ENCODE results near the gene NCAPG2.

DNA sequence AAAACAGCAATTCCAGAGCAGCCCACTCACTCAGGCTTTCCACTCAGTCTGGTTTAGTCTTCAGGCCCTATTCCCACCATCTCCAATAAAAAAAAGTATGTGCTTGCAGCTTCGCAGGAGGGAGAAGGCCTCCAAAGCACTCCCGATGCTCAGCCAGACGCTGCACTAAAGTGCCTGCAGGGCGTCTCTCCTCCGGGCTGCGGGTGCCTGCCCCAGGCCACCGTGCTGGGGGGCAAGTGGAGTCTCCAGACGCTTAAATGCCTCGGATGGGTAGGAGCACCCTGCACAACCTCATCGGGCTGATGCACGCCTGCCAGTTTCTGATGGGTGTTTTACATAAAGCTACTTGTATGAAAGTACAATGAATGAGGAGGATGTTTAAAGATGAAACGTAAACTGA lies 31.3 kb upstream of the NCAPG2 start:
- TF ChIP-seq, protein P1, sequence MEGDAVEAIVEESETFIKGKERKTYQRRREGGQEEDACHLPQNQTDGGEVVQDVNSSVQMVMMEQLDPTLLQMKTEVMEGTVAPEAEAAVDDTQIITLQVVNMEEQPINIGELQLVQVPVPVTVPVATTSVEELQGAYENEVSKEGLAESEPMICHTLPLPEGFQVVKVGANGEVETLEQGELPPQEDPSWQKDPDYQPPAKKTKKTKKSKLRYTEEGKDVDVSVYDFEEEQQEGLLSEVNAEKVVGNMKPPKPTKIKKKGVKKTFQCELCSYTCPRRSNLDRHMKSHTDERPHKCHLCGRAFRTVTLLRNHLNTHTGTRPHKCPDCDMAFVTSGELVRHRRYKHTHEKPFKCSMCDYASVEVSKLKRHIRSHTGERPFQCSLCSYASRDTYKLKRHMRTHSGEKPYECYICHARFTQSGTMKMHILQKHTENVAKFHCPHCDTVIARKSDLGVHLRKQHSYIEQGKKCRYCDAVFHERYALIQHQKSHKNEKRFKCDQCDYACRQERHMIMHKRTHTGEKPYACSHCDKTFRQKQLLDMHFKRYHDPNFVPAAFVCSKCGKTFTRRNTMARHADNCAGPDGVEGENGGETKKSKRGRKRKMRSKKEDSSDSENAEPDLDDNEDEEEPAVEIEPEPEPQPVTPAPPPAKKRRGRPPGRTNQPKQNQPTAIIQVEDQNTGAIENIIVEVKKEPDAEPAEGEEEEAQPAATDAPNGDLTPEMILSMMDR (IDR thresholded peaks at IDR 0.05), result no peak
- TF ChIP-seq POLR2AphosphoS5 (IDR thresholded peaks at IDR 0.05; ENCODE audit: low read depth, low read length) (no peak), RAD21 (IDR thresholded peaks at IDR 0.05; ENCODE audit: low read length) (no peak), TAF1 (IDR thresholded peaks at IDR 0.05; ENCODE audit: borderline replicate concordance, low read depth, low read length) (no peak), SMC3 (IDR thresholded peaks at IDR 0.05; ENCODE audit: low read depth, low read length) (no peak), CHD2 (IDR thresholded peaks at IDR 0.05; ENCODE audit: low read length, partially characterized antibody) (no peak), EZH2phosphoT487 (IDR thresholded peaks at IDR 0.05; ENCODE audit: borderline replicate concordance, low read depth) (no peak), FOSL2 (IDR thresholded peaks at IDR 0.05; ENCODE audit: borderline replicate concordance, low read depth) (no peak)
- TF ChIP-seq, protein P2, sequence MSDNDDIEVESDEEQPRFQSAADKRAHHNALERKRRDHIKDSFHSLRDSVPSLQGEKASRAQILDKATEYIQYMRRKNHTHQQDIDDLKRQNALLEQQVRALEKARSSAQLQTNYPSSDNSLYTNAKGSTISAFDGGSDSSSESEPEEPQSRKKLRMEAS (IDR thresholded peaks at IDR 0.05; ENCODE audit: low read depth), result no peak
- TF ChIP-seq, protein P3, sequence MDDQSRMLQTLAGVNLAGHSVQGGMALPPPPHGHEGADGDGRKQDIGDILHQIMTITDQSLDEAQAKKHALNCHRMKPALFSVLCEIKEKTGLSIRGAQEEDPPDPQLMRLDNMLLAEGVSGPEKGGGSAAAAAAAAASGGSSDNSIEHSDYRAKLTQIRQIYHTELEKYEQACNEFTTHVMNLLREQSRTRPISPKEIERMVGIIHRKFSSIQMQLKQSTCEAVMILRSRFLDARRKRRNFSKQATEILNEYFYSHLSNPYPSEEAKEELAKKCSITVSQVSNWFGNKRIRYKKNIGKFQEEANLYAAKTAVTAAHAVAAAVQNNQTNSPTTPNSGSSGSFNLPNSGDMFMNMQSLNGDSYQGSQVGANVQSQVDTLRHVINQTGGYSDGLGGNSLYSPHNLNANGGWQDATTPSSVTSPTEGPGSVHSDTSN (IDR thresholded peaks at IDR 0.05), result no peak
- TF ChIP-seq, protein P4, sequence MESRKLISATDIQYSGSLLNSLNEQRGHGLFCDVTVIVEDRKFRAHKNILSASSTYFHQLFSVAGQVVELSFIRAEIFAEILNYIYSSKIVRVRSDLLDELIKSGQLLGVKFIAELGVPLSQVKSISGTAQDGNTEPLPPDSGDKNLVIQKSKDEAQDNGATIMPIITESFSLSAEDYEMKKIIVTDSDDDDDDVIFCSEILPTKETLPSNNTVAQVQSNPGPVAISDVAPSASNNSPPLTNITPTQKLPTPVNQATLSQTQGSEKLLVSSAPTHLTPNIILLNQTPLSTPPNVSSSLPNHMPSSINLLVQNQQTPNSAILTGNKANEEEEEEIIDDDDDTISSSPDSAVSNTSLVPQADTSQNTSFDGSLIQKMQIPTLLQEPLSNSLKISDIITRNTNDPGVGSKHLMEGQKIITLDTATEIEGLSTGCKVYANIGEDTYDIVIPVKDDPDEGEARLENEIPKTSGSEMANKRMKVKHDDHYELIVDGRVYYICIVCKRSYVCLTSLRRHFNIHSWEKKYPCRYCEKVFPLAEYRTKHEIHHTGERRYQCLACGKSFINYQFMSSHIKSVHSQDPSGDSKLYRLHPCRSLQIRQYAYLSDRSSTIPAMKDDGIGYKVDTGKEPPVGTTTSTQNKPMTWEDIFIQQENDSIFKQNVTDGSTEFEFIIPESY (IDR thresholded peaks at IDR 0.05; ENCODE audit: borderline replicate concordance, low read depth), result no peak

Measured in SK-N-SH (cell line).